C4-2B (cell line): ENCODE data around the gene SPNS2.

Source experiments
- CTCF ChIP-seq: fragments of 450-650 bp; conservative IDR thresholded peaks from 2 replicates; pipeline ENCODE4 v1.5.1; 2017; ENCODE audit warnings: mild to moderate bottlenecking
- ZFX ChIP-seq: fragments of 450-650 bp; IDR thresholded peaks from 2 replicates; pipeline ENCODE4 v1.6.1; 2017

- TF ChIP-seq CTCF (no peak), ZFX (no peak)
These were observed 22.1 kb upstream of the SPNS2 start for GRCh38 chr17:4476511-4477070.
